Activated CD4-positive, alpha-beta T cell treated with anti-CD3 and anti-CD28 coated beads for 1 hour (primary cell): ENCODE results near the gene GP2.

Experiments used
- DNase-seq: peaks from one replicate; pipeline ENCODE4 v3.0.0-alpha.2; 2020

GP2 gene

GRCh38 chr16:20303012-20303411 is 24.3 kb downstream of the GP2 start:
- DNase-seq = no peak

GRCh38 chr16:20302389-20302788 is 24.9 kb downstream of the GP2 start:
- DNase-seq = no peak

- DNase-seq = no peak
Observed at GRCh38 chr16:20301840-20302239, 25.5 kb downstream of the GP2 start.

GRCh38 chr16:20300312-20301097 is 26.8 kb downstream of the GP2 start:
- no peak for DNase-seq

- no peak for DNase-seq
Observed at GRCh38 chr16:20298452-20298851, 28.9 kb downstream of the GP2 start.

GRCh38 chr16:20291208-20292206 is 35.8 kb downstream of the GP2 start:
- no peak for DNase-seq

- DNase-seq = no peak
Observed at GRCh38 chr16:20289571-20289970, 37.7 kb downstream of the GP2 start.

GRCh38 chr16:20285993-20286499 is 41.3 kb downstream of the GP2 start:
- no peak for DNase-seq

- DNase-seq = no peak
Observed at GRCh38 chr16:20280259-20280658, 47.1 kb downstream of the GP2 start.

- DNase-seq = no peak
Observed at GRCh38 chr16:20271893-20272292, 55.4 kb downstream of the GP2 start.

GRCh38 chr16:20268409-20268808 is 58.9 kb downstream of the GP2 start:
- no peak for DNase-seq

GRCh38 chr16:20265019-20265418 is 62.3 kb downstream of the GP2 start:
- DNase-seq = no peak

- no peak for DNase-seq
Observed at GRCh38 chr16:20263138-20263855, 64.0 kb downstream of the GP2 start.

GRCh38 chr16:20262248-20262647 is 65.1 kb downstream of the GP2 start:
- DNase-seq = no peak

GRCh38 chr16:20260215-20261009 is 66.9 kb downstream of the GP2 start:
- DNase-seq = no peak
